HG03457 (cell line): ENCODE measurements around the gene UFSP1.
"Not testable (repeated sequence)": the region's sequence is repeated elsewhere in the genome, so short reads cannot be mapped to it uniquely, and the experiment has no call there.

Experiments
- ATAC-seq: cut with Tn5 transposase; IDR thresholded peaks from one replicate; pipeline ENCODE4 v1.9.1; 2021; ENCODE audit warnings: moderate number of reproducible peaks; ENCODE audit not compliant: unreplicated experiment

Gene UFSP1

DNA sequence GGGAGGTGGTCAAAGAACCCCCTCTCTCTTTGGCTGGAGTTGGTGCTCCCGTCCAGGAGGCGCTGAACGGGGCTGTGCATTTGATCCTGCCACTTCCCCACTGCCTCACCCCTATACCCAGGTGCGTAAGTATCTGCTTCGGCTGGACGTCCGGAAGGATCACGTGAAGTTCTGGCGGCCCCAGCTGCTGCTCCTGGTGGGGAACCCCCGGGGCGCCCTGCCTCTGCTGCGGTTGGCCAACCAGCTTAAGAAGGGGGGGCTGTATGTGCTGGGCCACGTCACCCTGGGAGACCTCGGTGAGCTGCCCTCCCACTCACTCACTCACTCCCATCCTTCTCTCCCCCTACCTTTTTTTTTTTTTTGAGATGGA, 27.9 kb downstream of the UFSP1 start:
- no peak for ATAC-seq

DNA sequence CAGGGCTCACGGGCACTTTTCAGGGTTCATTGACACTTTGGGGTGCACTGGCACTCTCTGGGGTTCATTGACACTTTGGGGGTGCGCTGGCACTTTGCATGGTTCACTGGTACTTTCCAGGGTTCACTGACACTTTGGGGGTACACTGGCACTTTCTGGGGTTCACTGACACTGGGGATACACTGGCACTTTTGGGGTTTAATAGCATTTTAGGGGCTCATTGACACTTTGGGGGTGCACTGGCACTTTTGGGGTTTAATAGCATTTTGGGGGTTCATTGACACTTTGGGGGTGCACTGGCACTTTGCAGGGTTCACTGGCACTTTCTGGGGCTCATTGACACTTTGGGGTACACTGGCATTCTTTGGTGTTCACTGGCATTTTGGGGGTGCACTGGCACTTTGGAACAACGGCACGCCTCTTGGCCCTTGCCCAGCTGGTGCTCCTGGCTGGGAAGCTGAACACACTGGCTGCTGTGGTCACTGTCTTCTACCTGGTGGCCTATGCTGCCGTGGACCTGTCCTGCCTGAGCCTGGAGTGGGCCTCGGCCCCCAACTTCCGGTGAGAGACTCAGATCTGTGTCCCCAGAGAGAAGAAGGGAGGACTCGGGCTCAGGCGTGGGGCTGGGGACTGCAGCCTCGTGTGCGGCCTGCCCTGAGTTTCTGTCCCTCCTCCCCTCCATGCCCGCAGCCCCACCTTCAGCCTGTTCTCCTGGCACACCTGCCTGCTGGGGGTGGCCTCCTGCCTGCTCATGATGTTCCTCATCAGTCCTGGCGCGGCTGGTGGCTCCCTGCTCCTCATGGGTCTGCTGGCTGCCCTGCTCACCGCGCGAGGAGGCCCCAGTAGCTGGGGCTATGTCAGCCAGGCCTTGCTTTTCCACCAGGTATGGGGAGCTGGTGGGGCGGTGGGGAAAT, 28.6 kb downstream of the UFSP1 start:
- ATAC-seq, result no peak

DNA sequence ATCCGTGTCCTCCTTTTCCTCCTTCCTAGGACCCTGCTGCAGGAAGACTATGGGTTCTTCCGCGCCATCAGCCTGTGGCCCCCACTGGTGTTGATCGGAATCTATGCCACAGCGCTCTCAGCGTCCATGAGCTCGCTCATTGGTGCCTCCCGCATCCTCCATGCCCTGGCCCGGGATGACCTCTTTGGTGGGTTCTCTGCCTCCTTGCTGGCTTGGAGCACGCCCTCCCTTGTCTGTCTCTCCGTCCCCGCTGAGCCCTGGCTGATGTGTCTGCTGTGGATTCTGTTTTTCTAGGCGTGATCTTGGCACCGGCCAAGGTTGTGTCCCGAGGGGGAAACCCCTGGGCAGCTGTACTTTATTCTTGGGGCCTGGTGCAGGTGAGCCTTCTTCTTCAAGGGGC, 29.7 kb downstream of the UFSP1 start:
- ATAC-seq, result no peak

DNA sequence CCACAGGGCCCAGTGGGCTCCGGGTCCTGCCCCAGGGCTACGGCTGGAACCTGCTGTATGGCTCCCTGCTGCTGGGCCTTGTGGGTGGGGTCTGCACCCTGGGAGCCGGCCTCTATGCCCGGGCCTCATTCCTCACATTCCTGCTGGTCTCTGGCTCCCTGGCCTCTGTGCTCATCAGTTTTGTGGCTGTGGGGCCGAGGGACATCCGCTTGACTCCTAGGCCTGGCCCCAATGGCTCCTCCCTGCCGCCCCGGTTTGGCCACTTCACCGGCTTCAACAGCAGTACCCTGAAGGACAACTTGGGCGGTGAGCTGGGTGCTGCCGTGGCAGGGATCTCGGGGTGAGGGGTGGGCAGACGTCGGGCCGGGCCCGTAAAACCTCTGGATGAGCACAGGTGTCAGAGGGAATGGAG, 32.6 kb downstream of the UFSP1 start:
- ATAC-seq, result no peak

DNA sequence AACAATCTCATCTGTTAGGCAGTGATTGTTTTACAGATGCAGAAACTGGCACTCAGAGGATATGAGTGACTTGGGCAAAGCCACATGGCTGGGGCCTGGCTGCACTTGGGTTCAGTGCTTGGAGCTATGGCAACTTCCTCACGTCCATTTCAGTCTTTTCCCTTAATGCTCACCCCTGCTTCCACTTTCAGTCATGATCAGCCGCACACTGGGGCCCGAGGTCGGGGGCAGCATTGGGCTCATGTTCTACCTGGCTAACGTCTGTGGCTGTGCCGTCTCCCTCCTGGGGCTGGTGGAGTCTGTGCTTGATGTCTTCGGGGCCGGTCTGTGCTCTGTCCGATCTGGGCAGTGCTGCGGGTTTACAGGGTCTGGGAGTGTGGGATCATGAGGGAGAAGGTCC, 34.0 kb downstream of the UFSP1 start:
- ATAC-seq, result no peak

DNA sequence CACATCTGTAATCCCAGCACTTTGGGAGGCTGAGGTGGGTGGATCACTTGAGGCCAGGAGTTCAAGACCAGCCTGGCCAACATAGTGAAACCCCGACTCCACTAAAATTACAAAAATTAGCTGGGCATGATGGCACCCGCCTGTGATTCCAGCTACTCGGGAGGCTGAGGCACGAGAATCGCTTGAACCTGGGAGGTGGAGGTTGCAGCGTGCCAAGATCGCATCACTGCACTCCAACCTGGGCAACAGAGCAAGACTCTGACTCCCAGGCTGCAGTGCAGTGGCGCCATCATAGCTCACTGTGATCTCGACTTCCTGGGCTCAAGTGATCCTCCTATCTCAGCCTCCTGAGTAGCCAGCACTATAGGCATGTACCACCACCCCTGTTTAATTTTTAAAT, 34.6 kb downstream of the UFSP1 start:
- not testable (repeated sequence) for ATAC-seq

DNA sequence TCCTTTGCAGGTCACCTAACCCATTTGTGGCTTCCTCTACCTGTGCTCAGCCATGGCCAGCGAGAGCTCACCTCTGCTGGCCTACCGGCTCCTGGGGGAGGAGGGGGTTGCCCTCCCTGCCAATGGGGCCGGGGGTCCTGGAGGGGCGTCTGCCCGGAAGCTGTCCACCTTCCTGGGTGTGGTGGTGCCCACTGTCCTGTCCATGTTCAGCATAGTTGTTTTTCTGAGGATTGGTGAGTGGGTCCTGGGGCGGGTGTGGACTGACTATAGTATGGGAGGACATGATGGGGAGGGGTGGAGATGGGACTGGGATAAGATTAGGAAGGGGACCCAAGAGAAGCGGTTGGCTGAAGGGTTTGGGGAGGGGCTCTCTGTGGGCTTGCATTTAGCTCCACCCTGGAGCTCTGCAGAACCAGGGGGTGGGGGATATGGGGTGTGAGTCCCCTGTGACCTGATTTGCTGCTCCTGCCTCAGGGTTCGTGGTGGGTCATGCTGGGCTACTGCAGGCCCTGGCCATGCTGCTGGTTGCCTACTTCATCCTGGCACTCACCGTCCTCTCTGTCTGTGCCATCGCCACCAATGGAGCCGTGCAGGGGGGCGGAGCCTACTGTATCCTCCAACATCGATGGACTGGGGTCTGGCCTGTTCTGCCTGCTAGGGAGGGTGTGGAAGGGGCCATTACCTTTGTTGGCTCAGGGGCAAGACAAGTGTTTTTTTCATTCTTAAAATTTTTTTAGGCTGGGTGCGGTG, 35.2 kb downstream of the UFSP1 start:
- ATAC-seq, result no peak

DNA sequence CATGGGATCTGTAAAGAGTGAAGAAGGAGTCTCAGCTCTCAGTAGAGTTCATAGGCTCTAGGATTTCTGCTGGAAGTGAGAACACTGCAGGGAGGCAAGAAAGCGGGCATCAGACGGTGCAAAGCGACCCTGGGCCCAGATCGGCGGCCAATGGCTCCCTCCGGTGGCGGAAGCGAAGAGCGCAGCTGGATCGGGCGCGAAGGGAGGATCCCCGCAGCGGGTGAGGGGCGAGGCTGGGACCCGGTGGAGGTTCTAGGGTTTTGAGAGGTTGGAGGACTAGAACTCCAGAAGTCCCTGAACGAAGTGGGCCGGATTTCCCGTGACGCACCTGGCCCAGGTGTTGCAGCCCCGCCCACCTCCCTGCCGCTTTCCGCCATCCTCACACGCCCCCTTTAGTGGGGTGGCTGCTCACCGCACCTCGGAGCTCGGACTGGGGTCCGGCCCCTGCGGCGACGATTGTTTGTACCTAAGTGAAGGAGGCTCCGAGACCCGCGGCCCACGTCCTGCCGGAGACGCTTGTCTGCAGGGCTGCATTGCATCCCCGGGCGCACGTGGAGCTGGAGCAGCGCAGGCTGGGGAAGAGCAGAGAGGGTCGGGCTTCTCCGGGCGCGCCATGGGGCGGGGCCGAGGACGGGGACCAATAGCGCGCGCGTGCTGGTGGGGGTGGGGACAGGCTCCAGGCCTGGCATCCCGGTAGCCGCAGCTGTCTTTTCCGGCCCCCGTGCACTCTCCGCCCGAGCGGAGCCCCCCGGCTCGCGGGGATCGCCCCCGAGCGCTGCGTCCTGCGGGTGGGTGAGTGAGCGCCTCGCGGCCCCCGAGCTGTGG, 37.3 kb downstream of the UFSP1 start, which contains the start of gene SLC12A9:
TSS of gene SLC12A9 (plus strand) at position 666 of the 825 bp plus-strand sequence. CDS start 1,485 bp downstream, outside the sequence.
- peak; percentile 86 for ATAC-seq

DNA sequence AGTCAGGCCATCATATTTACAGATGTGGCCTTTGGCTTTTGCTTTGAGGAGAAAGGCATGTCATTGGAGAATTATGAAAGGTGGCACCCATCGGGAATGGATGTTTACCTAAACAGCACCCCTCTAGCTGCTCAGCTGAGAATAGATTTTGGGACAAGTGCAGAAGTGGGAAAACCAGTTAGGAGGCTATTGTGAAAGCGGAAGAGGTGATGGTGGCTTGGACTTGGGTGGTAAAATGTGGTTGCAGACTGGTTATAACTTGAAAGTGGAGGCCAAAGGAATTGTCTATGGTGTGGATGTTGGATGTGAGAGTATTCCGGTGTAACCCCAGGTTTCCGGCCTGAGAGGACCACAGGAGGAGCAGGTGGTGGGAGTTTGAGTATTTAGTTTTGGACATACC, 42.2 kb downstream of the UFSP1 start:
- no peak for ATAC-seq

DNA sequence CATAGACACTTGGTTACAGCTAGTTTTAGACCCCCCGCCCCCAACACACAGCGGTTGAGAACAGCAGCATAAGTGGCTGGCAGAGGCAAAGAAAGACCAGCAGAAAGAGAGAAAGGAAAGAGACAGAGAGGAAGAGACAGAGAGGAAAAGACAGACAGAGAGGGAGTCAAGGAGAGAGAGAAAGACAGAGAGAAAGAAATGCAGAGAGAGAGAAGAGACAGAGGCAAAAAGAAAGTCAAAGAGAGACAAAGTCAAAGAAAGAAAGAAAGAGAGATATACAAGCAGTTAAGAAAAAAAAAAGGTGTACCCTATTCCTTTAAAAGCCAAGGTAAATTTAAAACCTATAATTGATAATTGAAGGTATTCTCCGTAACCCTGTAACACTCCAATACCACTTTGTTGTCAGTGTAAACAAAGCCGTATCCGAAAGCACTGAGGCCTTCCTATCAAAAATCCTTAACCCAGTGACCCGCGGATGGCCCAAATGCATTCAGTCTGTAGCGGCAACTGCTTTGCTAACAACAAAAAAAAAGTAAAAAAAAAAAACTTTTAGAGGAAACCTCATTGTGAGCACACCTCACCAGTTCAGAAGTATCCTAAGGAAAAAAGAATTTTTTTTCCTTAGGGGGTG, 48.9 kb downstream of the UFSP1 start:
- no peak for ATAC-seq

DNA sequence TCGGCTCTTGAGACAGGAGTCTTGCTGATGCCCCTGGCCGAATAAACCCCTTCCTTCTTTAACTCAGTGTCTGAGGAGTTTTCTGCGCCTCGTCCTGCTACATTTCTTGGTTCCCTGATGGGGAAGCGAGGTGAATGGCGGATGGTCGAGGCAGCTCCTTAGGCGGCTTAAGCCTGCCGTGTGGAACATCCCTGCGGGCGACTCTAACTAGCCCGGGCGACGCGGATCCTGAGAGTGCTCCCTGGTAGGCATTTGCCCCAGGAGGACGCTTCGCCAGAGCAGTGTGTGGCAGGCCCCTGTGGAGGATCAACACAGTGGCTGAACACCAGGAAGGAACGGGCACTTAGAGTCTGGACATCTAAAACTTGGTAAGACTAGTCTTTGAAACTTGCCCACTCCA, 50.2 kb downstream of the UFSP1 start:
- no peak for ATAC-seq
